ENCODE results near the gene COL27A1. TPM values are rescaled to one million over a fixed set of nuclear protein-coding genes. Genes with fewer than 3 reads are reported as not detected.
A peak's percentile ranks its signal among the peaks of the same experiment; 100 is the strongest.

Gene COL27A1
- total RNA-seq, 1 donor from 2014 or later = 4.3 TPM

- Histone ChIP-seq H3K4me3 (no peak overlapping the region), H3F3A (ENCODE audit: low read depth) (peaks cover 23% of the 10 kb centered on the region), H2AFZ (replicated peaks) (no peak overlapping the region), H3K9ac (no peak overlapping the region), H3K4me1 (peaks cover 23% of the 10 kb centered on the region), H3K79me2 (ENCODE audit: low read depth) (no peaks in the 10 kb centered on the region), H3K27ac (peak overlapping the region; percentile 10), H3K36me3 (no peaks in the 10 kb centered on the region), H3K4me2 (no peak overlapping the region), H4K20me1 (ENCODE audit: low read depth) (peaks cover 19% of the 10 kb centered on the region), H3K9me3 (ENCODE audit: low read depth) (no peaks in the 10 kb centered on the region), H3K27me3 (no peaks in the 10 kb centered on the region)
- Mint-ChIP-seq H3K27ac (no peak overlapping the region), H3K4me3 (no peak overlapping the region), H3K9me3 (no peaks in the 10 kb centered on the region), H3K36me3 (no peaks in the 10 kb centered on the region), H3K4me1 (peaks cover 55% of the 10 kb centered on the region), H3K27me3 (ENCODE audit: insufficient read depth, low read depth) (peaks cover 5% of the 10 kb centered on the region)
- TF ChIP-seq EZH2 (IDR thresholded peaks at IDR 0.05) = no peak
- TF ChIP-seq CTCF (IDR thresholded peaks at IDR 0.05) = no peak
- no peak for TF ChIP-seq EZH2phosphoT487 (IDR thresholded peaks at IDR 0.05)
- peak; percentile 34 for DNase-seq (ENCODE audit: low spot score)
Measured at GRCh38 chr9:114224247-114224610, 68.9 kb downstream of the COL27A1 start.

GRCh38 chr9:114225561-114226212 lies 70.3 kb downstream of the COL27A1 start:
- TF ChIP-seq EZH2 (IDR thresholded peaks at IDR 0.05) (no peak), CTCF (IDR thresholded peaks at IDR 0.05) (no peak)
- no peaks in the 10 kb centered on the region for H3K36me3 ChIP-seq
- Mint-ChIP-seq H3K9me3 (no peaks in the 10 kb centered on the region), H3K27me3 (ENCODE audit: insufficient read depth, low read depth) (peaks cover 5% of the 10 kb centered on the region), H3K4me1 (peaks cover 68% of the 10 kb centered on the region), H3K36me3 (no peaks in the 10 kb centered on the region), H3K27ac (peak overlapping the region; percentile 57), H3K4me3 (no peak overlapping the region)
- H3K4me2 ChIP-seq = no peak overlapping the region
- peaks cover 32% of the 10 kb centered on the region for H3F3A ChIP-seq (ENCODE audit: low read depth)
- no peaks in the 10 kb centered on the region for H3K27me3 ChIP-seq
- no peak overlapping the region for H3K27ac ChIP-seq
- H3K4me3 ChIP-seq = no peak overlapping the region
- no peak overlapping the region for H3K9ac ChIP-seq
- H3K9me3 ChIP-seq (ENCODE audit: low read depth) = no peaks in the 10 kb centered on the region
- peaks cover 32% of the 10 kb centered on the region for H3K4me1 ChIP-seq
- peaks cover 26% of the 10 kb centered on the region for H4K20me1 ChIP-seq (ENCODE audit: low read depth)
- H2AFZ ChIP-seq (replicated peaks) = no peak overlapping the region
- DNase-seq (ENCODE audit: low spot score) = no peak
- H3K79me2 ChIP-seq (ENCODE audit: low read depth) = no peaks in the 10 kb centered on the region

GRCh38 chr9:114226246-114227055 lies 71.1 kb downstream of the COL27A1 start:
- no peak for DNase-seq (ENCODE audit: low spot score)
- no peak overlapping the region for H3K9ac ChIP-seq
- H3K27ac ChIP-seq = no peak overlapping the region
- no peak overlapping the region for H3K4me2 ChIP-seq
- H3K9me3 ChIP-seq (ENCODE audit: low read depth) = no peaks in the 10 kb centered on the region
- Mint-ChIP-seq H3K27me3 (ENCODE audit: insufficient read depth, low read depth) (peaks cover 3% of the 10 kb centered on the region), H3K9me3 (no peaks in the 10 kb centered on the region), H3K36me3 (no peaks in the 10 kb centered on the region), H3K4me3 (peak overlapping the region; percentile 31), H3K27ac (peak overlapping the region; percentile 78), H3K4me1 (peaks cover 76% of the 10 kb centered on the region)
- no peaks in the 10 kb centered on the region for H3K36me3 ChIP-seq
- no peaks in the 10 kb centered on the region for H3K27me3 ChIP-seq
- H3K79me2 ChIP-seq (ENCODE audit: low read depth) = no peaks in the 10 kb centered on the region
- H4K20me1 ChIP-seq (ENCODE audit: low read depth) = peaks cover 26% of the 10 kb centered on the region
- TF ChIP-seq CTCF (IDR thresholded peaks at IDR 0.05) (no peak), EZH2 (IDR thresholded peaks at IDR 0.05) (no peak), EZH2phosphoT487 (IDR thresholded peaks at IDR 0.05) (no peak)
- H3K4me3 ChIP-seq = no peak overlapping the region
- peaks cover 32% of the 10 kb centered on the region for H3K4me1 ChIP-seq
- peaks cover 32% of the 10 kb centered on the region for H3F3A ChIP-seq (ENCODE audit: low read depth)
- H2AFZ ChIP-seq (replicated peaks) = no peak overlapping the region
